GM12874 (cell line): ENCODE data around the gene PDE11A.

ENCODE experiments used
- CTCF ChIP-seq: IDR thresholded peaks from 2 replicates; pipeline ENCODE4 v1.5.1; 2011; ENCODE audit warnings: low read depth, mild to moderate bottlenecking, control low read depth, low read length, moderate library complexity; ENCODE audit not compliant: insufficient read depth

The PDE11A gene

GRCh38 chr2:177843188-177843587 lies 229.4 kb downstream of the PDE11A start:
- TF ChIP-seq CTCF: no peak

- no peak for TF ChIP-seq CTCF
These were observed 230.3 kb downstream of the PDE11A start for GRCh38 chr2:177842243-177842642.

DNA sequence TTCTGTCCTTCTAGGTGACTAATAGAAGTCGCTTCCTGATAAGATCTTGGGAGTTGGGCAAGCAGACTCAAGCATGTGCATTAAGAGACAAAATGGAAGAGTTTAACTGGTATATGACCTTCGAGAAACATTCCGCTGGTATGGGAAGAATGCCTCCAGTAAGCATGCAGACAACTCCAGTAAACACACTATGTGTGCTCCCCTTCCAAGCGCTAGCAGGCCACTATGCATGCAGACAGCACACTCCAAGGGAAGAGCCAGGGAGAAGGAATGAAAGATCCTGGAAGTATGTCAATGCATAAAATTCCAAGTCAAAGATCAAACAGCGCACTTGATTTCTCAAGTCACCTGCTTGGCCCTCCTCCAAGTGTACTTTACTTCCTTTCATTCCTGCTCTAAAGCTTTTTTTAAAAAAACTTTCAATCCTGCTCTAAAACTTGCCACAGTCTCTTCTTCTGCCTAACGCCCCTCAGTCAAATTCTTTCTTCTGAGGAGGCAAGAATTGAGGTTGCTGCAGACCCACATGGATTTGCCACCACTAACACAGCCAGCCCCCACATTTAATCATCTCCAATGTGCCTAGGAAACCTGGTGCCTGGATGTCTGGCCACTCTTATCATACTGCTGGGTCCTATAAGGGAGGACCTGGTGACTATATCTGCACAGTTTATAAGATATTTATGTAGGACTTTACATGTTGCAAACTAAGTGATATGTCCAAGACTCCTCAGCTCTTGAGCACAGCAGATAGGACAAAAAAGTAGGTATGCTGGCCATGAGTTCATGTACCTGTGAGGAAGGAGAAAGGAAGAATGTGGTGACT lies 239.8 kb downstream of the PDE11A start:
- TF ChIP-seq CTCF: no peak

GRCh38 chr2:177830881-177831386 lies 241.6 kb downstream of the PDE11A start:
- no peak for TF ChIP-seq CTCF

DNA sequence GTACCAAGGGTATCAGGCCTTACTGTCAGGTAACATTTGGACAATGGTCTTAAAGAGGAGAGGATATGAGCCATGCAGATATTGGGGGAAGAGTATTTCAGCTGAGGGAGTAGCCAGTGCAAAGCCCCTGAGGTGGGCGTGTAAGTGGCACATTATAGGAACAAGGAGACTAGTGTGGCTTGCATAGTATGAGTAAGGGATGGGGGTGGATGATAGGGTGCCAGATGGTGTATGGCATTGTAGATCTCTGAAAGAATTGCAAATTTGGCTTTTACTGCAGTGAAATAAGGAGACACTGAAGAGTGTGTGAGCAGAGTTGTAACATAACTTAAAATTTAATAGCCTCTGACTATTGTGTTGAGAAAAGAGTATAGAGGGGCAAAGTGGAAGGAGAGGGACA lies 244.0 kb downstream of the PDE11A start:
- TF ChIP-seq CTCF: no peak

DNA sequence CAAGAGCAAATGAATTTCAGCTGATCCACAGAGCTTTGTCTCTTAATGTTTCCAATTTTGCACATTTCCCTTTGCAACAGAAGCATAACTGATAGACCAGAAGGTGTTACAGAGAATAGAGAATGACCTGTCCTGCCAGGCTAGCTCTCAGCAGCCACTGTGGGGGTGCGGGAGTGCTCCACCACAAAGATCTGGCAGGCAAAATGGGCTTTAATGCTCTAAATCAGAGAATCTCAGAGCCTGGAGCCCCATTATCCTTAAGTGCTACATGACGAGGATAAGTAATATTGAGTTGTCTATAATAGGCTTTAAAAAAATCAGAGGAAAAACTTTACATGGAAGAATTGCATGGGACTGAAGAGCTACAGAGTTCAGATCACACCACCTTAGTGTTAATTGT lies 245.7 kb downstream of the PDE11A start:
- no peak for TF ChIP-seq CTCF

DNA sequence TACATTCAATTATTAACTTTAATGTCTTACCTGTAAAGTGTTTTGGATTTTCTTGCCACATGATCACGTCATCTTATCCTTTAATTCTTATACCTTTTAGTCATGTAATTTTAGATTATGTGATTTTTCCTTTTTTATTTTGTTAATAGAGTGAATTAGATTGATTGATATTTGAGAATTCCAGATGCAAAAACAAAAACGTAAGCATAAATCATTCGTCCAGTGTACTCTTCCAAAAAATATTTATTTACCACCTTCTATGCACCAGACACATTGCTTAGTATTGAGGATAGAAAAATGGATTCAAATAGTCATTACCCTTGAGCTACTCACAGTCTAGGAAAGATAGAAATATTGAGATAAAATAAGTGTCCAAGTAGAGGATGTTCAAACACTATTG lies 249.6 kb downstream of the PDE11A start:
- no peak for TF ChIP-seq CTCF
